HEK293 (cell line): ENCODE data around the gene TBCCD1.

Source experiments
- CTCF ChIA-PET: fragments of 350-600 bp; formaldehyde crosslinking; extraction: SDS; loops from one replicate; lab custom pipeline; 2021; ENCODE audit warnings: antibody characterized with exemption; lab: Yijun Ruan, JAX
- POLR2A ChIA-PET: fragments of 300-600 bp; formaldehyde crosslinking; extraction: SDS; loops from one replicate; lab custom pipeline; 2020; ENCODE audit warnings: antibody characterized with exemption, inconsistent platforms; lab: Yijun Ruan, JAX
- H3K27ac ChIP-seq: fragments of 200-500 bp; sonication (Bioruptor generic); 2 replicates; pipeline ENCODE4 v1.5.1; 2014; ENCODE audit warnings: low read depth, low read length, control low read depth, inconsistent platforms; ENCODE audit errors: extremely low read depth
- H3K36me3 ChIP-seq, 2 experiments: fragments of 200-500 bp in 1 of 2; sonication (Bioruptor generic) in 1 of 2; 1 replicate in 1 of 2; 2 replicates in 1 of 2; pipeline ENCODE4 v1.5.1; 2014 to 2017; ENCODE audit warnings: inconsistent platforms in 2 of 2, low read length in 2 of 2; ENCODE audit not compliant: control insufficient read depth in 2 of 2, insufficient read depth in 1 of 2
- H3K4me1 ChIP-seq: fragments of 200-500 bp; sonication (Bioruptor generic); 2 replicates; pipeline ENCODE4 v1.5.1; 2014; ENCODE audit warnings: mild to moderate bottlenecking, low read length, inconsistent platforms; ENCODE audit not compliant: control insufficient read depth, insufficient read depth
- H3K4me3 ChIP-seq: 2 replicates; pipeline ENCODE4 v1.5.1; 2011; ENCODE audit warnings: low read depth, mild to moderate bottlenecking, control low read depth, low read length, moderate library complexity
- H3K9me3 ChIP-seq: fragments of 200-500 bp; sonication (Bioruptor generic); 2 replicates; pipeline ENCODE4 v1.5.1; 2014; ENCODE audit warnings: low read depth, low read length, inconsistent platforms; ENCODE audit not compliant: control insufficient read depth, insufficient read depth
- EGR2 ChIP-seq: fragments of 450-650 bp; formaldehyde crosslinking; IDR thresholded peaks from 2 replicates; pipeline ENCODE4 v1.5.1; 2016; ENCODE audit warnings: low read depth, missing biosample characterization, missing genetic modification characterization
- GLIS2 ChIP-seq: fragments of 450-650 bp; formaldehyde crosslinking; IDR thresholded peaks from 2 replicates; pipeline ENCODE4 v1.5.1; 2016; ENCODE audit warnings: missing biosample characterization, missing genetic modification characterization
- KLF16 ChIP-seq: fragments of 450-650 bp; formaldehyde crosslinking; IDR thresholded peaks from 2 replicates; pipeline ENCODE4 v1.5.1; 2017; ENCODE audit warnings: missing biosample characterization, missing genetic modification characterization
- MZF1 ChIP-seq: fragments of 450-650 bp; formaldehyde crosslinking; IDR thresholded peaks from 2 replicates; pipeline ENCODE4 v1.5.1; 2017; ENCODE audit warnings: missing biosample characterization, missing genetic modification characterization, borderline replicate concordance
- SP3 ChIP-seq: fragments of 450-650 bp; formaldehyde crosslinking; IDR thresholded peaks from 2 replicates; pipeline ENCODE4 v1.5.1; 2016; ENCODE audit warnings: missing biosample characterization, missing genetic modification characterization
- ZBTB21 ChIP-seq: fragments of 450-650 bp; formaldehyde crosslinking; IDR thresholded peaks from 2 replicates; pipeline ENCODE4 v1.5.1; 2017; ENCODE audit warnings: missing biosample characterization, missing genetic modification characterization
- ZBTB8A ChIP-seq: fragments of 450-650 bp; formaldehyde crosslinking; IDR thresholded peaks from 2 replicates; pipeline ENCODE4 v1.5.1; 2016; ENCODE audit warnings: missing biosample characterization, missing genetic modification characterization
- ZEB2 ChIP-seq: fragments of 450-650 bp; formaldehyde crosslinking; IDR thresholded peaks from 2 replicates; pipeline ENCODE4 v1.5.1; 2016; ENCODE audit warnings: missing biosample characterization, missing genetic modification characterization
- ZFHX2 ChIP-seq: fragments of 450-650 bp; formaldehyde crosslinking; conservative IDR thresholded peaks from 2 replicates; pipeline ENCODE4 v1.5.1; 2016; ENCODE audit warnings: missing biosample characterization, missing genetic modification characterization
- ZNF114 ChIP-seq: fragments of 450-650 bp; formaldehyde crosslinking; IDR thresholded peaks from 2 replicates; pipeline ENCODE4 v1.5.0; 2017; ENCODE audit warnings: missing biosample characterization, missing genetic modification characterization
- ZNF335 ChIP-seq: fragments of 450-650 bp; formaldehyde crosslinking; conservative IDR thresholded peaks from 2 replicates; pipeline ENCODE4 v1.5.1; 2016; ENCODE audit warnings: missing biosample characterization, missing genetic modification characterization
- ZNF501 ChIP-seq: fragments of 450-650 bp; formaldehyde crosslinking; IDR thresholded peaks from 2 replicates; pipeline ENCODE4 v1.5.1; 2016; ENCODE audit warnings: missing biosample characterization, missing genetic modification characterization
- ZNF558 ChIP-seq: fragments of 450-650 bp; formaldehyde crosslinking; IDR thresholded peaks from 2 replicates; pipeline ENCODE4 v1.5.1; 2016; ENCODE audit warnings: missing biosample characterization, missing genetic modification characterization
- ZNF560 ChIP-seq: fragments of 450-650 bp; formaldehyde crosslinking; IDR thresholded peaks from 2 replicates; pipeline ENCODE4 v1.5.1; 2017; ENCODE audit warnings: missing biosample characterization, missing genetic modification characterization, borderline replicate concordance
- ZNF664 ChIP-seq: fragments of 450-650 bp; formaldehyde crosslinking; IDR thresholded peaks from 2 replicates; pipeline ENCODE4 v1.5.1; 2016; ENCODE audit warnings: missing biosample characterization, missing genetic modification characterization
- ZNF768 ChIP-seq: fragments of 450-650 bp; formaldehyde crosslinking; IDR thresholded peaks from 2 replicates; pipeline ENCODE4 v1.5.1; 2018; ENCODE audit warnings: missing biosample characterization, mild to moderate bottlenecking, missing genetic modification characterization
- TF ChIP-seq, protein P1 (sequence below): fragments of 450-650 bp; formaldehyde crosslinking; IDR thresholded peaks from 2 replicates; pipeline ENCODE4 v1.5.1; 2016; ENCODE audit warnings: missing biosample characterization, missing genetic modification characterization
- TF ChIP-seq, protein P2 (sequence below): fragments of 450-650 bp; formaldehyde crosslinking; IDR thresholded peaks from 2 replicates; pipeline ENCODE4 v1.5.1; 2016; ENCODE audit warnings: missing biosample characterization, missing genetic modification characterization, borderline replicate concordance
- TF ChIP-seq, protein P3 (sequence below): fragments of 450-650 bp; formaldehyde crosslinking; IDR thresholded peaks from 2 replicates; pipeline ENCODE4 v1.5.1; 2017; ENCODE audit warnings: missing biosample characterization, missing genetic modification characterization
- TF ChIP-seq, protein P4 (sequence below): fragments of 450-650 bp; formaldehyde crosslinking; conservative IDR thresholded peaks from 2 replicates; pipeline ENCODE4 v1.5.1; 2016; ENCODE audit warnings: low read depth, missing biosample characterization, missing genetic modification characterization

The TBCCD1 gene

DNA sequence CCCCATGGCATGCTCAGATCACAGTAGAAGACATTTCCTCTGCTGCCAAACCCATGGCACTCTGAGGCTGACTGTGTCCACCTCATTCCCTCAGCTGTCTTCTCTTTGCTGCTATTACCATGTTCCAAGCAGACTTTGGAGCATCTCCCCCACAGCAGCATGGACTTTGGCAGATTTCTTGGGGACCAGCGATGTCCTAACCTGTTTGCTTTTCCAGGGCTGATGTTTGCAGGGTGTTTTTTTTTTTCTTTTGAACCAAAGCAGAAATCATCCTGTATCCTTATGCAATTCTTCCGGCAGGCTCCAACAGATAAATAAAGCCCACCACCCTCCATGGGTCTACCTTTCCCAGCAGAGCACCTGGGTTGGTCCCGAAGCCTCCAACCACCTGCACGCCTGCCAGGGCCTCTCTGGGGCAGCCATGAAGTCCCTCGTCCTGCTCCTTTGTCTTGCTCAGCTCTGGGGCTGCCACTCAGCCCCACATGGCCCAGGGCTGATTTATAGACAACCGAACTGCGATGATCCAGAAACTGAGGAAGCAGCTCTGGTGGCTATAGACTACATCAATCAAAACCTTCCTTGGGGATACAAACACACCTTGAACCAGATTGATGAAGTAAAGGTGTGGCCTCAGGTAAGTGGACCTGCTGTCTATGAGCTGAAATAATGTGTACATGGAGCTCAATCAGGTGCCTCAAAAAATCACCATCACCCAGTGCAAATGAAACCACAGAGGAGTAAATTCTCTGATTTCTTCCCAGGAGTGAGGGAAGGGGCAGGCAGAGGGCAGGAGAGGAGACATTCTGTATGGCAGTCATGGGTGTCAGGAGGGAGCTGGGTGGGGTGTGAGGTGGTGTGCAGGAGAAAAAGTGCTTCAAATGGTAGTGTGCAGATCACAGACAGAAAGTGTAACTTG, 45.8 kb upstream of the TBCCD1 start, which contains the start of gene AHSG (continued):
- no peak for TF ChIP-seq ZNF768 (tag by site-specific recombination)
- no peak for TF ChIP-seq SP3
- TF ChIP-seq, protein P1, sequence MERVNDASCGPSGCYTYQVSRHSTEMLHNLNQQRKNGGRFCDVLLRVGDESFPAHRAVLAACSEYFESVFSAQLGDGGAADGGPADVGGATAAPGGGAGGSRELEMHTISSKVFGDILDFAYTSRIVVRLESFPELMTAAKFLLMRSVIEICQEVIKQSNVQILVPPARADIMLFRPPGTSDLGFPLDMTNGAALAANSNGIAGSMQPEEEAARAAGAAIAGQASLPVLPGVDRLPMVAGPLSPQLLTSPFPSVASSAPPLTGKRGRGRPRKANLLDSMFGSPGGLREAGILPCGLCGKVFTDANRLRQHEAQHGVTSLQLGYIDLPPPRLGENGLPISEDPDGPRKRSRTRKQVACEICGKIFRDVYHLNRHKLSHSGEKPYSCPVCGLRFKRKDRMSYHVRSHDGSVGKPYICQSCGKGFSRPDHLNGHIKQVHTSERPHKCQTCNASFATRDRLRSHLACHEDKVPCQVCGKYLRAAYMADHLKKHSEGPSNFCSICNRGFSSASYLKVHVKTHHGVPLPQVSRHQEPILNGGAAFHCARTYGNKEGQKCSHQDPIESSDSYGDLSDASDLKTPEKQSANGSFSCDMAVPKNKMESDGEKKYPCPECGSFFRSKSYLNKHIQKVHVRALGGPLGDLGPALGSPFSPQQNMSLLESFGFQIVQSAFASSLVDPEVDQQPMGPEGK (tag by site-specific recombination), result no peak
- no peak for TF ChIP-seq ZBTB8A (tag by site-specific recombination)
- TF ChIP-seq EGR2 (tag by site-specific recombination), result no peak

DNA sequence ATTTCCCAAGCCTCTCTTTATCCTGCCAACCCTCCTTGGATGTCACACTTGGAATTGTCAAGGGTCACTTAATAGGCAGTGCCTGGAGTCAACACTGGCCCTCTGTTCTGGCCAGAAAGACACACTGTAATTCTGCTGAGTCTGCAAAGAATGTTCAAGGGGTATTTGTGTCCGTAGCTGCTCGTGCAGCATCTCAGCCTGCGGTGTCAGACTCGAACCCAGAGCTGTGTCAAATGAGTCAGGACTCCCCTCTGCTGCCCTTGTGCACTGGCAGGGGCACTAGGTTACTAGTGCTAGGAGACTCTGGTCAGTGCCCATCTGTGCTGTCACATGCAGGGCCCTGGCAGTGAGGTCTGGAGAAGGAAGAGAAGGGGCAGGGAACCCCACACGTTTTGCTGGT, 44.9 kb upstream of the TBCCD1 start:
- Histone ChIP-seq H3K4me1 (no peaks in the 10 kb centered on the region), H3K4me3 (no peak overlapping the region), H3K9me3 (no peaks in the 10 kb centered on the region), H3K27ac (no peak overlapping the region), H3K36me3 (no peaks in the 10 kb centered on the region)
- ChIA-PET POLR2A (no interaction called here), CTCF (interaction anchor here (0.9 kb wide), 1 partner anchor 209 kb away, joined by 4 read pairs; no protein-coding TSS in a partner anchor)
- TF ChIP-seq, protein P1 (tag by site-specific recombination), result no peak
- TF ChIP-seq KLF16 (tag by site-specific recombination) (no peak), GLIS2 (tag by site-specific recombination) (no peak), ZNF664 (no peak), ZNF558 (tag by site-specific recombination) (no peak), ZNF501 (tag by site-specific recombination) (no peak), ZNF335 (tag by site-specific recombination) (no peak), ZNF560 (tag by site-specific recombination) (no peak), ZNF114 (tag by site-specific recombination) (no peak), ZBTB21 (tag by site-specific recombination) (no peak), ZEB2 (tag by site-specific recombination) (no peak), MZF1 (no peak), ZFHX2 (tag by site-specific recombination) (no peak)
- TF ChIP-seq, protein P2, sequence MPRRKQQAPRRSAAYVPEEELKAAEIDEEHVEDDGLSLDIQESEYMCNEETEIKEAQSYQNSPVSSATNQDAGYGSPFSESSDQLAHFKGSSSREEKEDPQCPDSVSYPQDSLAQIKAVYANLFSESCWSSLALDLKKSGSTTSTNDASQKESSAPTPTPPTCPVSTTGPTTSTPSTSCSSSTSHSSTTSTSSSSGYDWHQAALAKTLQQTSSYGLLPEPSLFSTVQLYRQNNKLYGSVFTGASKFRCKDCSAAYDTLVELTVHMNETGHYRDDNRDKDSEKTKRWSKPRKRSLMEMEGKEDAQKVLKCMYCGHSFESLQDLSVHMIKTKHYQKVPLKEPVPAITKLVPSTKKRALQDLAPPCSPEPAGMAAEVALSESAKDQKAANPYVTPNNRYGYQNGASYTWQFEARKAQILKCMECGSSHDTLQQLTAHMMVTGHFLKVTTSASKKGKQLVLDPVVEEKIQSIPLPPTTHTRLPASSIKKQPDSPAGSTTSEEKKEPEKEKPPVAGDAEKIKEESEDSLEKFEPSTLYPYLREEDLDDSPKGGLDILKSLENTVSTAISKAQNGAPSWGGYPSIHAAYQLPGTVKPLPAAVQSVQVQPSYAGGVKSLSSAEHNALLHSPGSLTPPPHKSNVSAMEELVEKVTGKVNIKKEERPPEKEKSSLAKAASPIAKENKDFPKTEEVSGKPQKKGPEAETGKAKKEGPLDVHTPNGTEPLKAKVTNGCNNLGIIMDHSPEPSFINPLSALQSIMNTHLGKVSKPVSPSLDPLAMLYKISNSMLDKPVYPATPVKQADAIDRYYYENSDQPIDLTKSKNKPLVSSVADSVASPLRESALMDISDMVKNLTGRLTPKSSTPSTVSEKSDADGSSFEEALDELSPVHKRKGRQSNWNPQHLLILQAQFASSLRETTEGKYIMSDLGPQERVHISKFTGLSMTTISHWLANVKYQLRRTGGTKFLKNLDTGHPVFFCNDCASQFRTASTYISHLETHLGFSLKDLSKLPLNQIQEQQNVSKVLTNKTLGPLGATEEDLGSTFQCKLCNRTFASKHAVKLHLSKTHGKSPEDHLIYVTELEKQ (tag by site-specific recombination), result no peak
- TF ChIP-seq, protein P3, sequence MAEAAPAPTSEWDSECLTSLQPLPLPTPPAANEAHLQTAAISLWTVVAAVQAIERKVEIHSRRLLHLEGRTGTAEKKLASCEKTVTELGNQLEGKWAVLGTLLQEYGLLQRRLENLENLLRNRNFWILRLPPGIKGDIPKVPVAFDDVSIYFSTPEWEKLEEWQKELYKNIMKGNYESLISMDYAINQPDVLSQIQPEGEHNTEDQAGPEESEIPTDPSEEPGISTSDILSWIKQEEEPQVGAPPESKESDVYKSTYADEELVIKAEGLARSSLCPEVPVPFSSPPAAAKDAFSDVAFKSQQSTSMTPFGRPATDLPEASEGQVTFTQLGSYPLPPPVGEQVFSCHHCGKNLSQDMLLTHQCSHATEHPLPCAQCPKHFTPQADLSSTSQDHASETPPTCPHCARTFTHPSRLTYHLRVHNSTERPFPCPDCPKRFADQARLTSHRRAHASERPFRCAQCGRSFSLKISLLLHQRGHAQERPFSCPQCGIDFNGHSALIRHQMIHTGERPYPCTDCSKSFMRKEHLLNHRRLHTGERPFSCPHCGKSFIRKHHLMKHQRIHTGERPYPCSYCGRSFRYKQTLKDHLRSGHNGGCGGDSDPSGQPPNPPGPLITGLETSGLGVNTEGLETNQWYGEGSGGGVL, result no peak
- TF ChIP-seq, protein P4, sequence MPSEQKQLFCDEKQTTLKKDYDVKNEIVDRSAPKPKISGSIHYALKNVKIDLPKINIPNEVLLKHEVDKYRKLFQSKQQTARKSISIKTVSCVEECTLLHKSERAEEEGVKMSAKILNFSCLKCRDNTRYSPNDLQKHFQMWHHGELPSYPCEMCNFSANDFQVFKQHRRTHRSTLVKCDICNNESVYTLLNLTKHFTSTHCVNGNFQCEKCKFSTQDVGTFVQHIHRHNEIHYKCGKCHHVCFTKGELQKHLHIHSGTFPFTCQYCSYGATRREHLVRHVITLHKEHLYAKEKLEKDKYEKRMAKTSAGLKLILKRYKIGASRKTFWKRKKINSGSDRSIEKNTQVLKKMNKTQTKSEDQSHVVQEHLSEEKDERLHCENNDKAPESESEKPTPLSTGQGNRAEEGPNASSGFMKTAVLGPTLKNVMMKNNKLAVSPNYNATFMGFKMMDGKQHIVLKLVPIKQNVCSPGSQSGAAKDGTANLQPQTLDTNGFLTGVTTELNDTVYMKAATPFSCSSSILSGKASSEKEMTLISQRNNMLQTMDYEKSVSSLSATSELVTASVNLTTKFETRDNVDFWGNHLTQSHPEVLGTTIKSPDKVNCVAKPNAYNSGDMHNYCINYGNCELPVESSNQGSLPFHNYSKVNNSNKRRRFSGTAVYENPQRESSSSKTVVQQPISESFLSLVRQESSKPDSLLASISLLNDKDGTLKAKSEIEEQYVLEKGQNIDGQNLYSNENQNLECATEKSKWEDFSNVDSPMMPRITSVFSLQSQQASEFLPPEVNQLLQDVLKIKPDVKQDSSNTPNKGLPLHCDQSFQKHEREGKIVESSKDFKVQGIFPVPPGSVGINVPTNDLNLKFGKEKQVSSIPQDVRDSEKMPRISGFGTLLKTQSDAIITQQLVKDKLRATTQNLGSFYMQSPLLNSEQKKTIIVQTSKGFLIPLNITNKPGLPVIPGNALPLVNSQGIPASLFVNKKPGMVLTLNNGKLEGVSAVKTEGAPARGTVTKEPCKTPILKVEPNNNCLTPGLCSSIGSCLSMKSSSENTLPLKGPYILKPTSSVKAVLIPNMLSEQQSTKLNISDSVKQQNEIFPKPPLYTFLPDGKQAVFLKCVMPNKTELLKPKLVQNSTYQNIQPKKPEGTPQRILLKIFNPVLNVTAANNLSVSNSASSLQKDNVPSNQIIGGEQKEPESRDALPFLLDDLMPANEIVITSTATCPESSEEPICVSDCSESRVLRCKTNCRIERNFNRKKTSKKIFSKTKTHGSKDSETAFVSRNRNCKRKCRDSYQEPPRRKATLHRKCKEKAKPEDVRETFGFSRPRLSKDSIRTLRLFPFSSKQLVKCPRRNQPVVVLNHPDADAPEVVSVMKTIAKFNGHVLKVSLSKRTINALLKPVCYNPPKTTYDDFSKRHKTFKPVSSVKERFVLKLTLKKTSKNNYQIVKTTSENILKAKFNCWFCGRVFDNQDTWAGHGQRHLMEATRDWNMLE (tag by site-specific recombination), result no peak
